Thyroid gland (tissue), 4 donors: Measurements from ENCODE around the gene OR2Y1.

Source experiments
- CTCF ChIP-seq, 6 experiments: fragments of 200-600 bp in 3 of 6; fragments of 450-650 bp in 3 of 6; sonication (generic) in 3 of 6; IDR thresholded peaks; one replicate each; pipeline ENCODE4 v1.5.1; 2016 to 2019; ENCODE audit warnings: antibody characterized with exemption in 6 of 6, mild to moderate bottlenecking in 2 of 6, inconsistent platforms in 1 of 6, moderate library complexity in 1 of 6
- POLR2A ChIP-seq, 2 donors: fragments of 450-650 bp; IDR thresholded peaks; one replicate each; pipeline ENCODE4 v1.6.1; 2017; ENCODE audit warnings: antibody characterized with exemption in 2 of 2, mild to moderate bottlenecking in 2 of 2, moderate library complexity in 1 of 2

- no peak for TF ChIP-seq CTCF (IDR thresholded peaks at IDR 0.05)
- no peak for TF ChIP-seq POLR2A (IDR thresholded peaks at IDR 0.05)
Observed at GRCh38 chr5:180742727-180743126, 2.9 kb upstream of the OR2Y1 start.
